Stimulated activated CD4-positive, alpha-beta T cell treated with anti-CD3 and anti-CD28 coated beads, Interleukin-2, amount 100 ng/mL, for 4 hours (primary cell): ENCODE measurements around the gene BOC.

ENCODE experiments used
- DNase-seq: peaks from one replicate; pipeline ENCODE4 v3.0.0-alpha.2; 2020; ENCODE audit warnings: low read depth

Gene BOC

GRCh38 chr3:113270068-113270467 is 58.7 kb downstream of the BOC start:
- DNase-seq = no peak

DNA sequence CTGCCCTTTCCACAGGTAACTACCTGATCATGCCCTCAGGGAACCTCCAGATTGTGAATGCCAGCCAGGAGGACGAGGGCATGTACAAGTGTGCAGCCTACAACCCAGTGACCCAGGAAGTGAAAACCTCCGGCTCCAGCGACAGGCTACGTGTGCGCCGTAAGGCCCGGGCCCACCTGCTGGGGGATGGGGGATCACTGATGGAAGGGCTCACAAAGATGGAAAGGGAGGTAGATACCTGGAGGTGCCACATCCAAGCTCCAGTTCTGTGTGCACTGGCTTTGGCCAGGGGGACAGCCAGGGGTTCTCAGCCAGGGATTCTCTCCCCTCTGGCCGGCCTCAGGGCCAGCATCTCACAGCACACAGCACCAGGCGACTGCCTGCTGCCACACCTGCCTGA is 59.4 kb downstream of the BOC start:
- DNase-seq = no peak

DNA sequence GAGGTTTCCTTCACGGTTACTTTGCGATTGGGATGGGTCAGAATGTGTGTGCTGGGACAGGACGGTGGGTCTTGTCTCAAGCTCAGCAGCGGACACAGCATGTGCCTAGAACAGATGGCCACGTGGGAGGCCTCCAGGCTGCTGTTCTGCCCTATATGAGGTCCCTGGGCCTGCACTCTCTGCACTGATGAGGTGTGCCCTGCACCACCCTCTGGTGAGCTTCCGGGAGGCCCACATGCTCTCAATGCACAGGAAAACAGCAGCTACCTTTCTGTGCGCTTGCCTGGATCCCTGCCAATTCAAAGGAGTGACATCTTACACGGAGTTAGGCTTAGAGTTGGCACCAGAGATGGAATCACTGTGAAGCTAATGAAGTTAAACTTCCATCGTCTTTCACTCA is 59.8 kb downstream of the BOC start:
- DNase-seq = no peak

DNA sequence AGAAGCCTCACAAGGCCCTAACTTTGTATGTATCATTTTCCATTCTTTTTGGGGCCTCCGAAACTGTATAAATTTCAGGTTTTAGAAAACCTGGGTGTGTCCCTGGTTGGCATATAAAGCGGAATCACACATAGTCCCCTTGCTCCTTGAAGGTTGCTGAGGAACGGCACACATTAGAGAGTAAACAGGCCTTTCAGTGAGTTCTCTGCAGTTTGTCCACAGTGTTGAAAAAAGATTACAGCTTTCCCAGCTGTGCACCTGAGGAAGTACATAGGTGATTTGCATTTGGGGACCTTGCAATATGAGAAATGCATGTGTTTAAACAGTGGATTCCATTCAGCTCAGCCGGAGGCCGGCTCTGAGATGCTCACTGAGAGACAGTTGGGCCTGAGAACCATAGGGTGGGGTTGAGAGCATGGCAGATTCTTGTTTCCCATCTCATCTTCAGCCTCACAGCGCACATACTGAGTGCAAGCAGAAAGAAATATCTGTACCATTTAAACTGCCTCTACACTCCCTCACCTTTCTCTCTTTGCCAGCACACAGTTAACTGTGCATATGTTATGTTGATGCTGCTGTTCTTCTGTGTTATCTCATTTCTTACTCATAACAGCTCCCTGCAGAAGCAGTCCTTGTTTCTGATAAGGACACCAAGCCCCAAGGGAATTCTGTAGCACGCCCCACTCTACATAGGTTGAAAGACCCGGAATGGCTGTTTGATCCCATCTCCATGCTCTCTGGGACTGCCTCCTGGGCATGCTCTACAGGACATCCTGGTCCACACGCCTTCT is 60.4 kb downstream of the BOC start:
- no peak for DNase-seq

DNA sequence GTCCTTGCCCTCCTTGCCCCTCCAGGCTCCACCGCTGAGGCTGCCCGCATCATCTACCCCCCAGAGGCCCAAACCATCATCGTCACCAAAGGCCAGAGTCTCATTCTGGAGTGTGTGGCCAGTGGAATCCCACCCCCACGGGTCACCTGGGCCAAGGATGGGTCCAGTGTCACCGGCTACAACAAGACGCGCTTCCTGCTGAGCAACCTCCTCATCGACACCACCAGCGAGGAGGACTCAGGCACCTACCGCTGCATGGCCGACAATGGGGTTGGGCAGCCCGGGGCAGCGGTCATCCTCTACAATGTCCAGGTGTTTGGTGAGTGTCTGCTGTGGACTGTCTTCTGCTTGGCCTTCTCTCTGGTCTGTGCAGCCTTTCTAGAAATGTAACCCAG is 61.0 kb downstream of the BOC start:
- DNase-seq = no peak

DNA sequence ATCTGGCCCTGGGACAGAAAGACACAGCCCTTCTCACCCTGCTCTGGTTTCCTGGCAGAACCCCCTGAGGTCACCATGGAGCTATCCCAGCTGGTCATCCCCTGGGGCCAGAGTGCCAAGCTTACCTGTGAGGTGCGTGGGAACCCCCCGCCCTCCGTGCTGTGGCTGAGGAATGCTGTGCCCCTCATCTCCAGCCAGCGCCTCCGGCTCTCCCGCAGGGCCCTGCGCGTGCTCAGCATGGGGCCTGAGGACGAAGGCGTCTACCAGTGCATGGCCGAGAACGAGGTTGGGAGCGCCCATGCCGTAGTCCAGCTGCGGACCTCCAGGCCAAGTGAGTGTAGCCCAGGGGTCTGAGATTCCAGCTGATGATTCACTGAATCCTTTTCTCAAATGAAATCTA is 61.7 kb downstream of the BOC start:
- no peak for DNase-seq

DNA sequence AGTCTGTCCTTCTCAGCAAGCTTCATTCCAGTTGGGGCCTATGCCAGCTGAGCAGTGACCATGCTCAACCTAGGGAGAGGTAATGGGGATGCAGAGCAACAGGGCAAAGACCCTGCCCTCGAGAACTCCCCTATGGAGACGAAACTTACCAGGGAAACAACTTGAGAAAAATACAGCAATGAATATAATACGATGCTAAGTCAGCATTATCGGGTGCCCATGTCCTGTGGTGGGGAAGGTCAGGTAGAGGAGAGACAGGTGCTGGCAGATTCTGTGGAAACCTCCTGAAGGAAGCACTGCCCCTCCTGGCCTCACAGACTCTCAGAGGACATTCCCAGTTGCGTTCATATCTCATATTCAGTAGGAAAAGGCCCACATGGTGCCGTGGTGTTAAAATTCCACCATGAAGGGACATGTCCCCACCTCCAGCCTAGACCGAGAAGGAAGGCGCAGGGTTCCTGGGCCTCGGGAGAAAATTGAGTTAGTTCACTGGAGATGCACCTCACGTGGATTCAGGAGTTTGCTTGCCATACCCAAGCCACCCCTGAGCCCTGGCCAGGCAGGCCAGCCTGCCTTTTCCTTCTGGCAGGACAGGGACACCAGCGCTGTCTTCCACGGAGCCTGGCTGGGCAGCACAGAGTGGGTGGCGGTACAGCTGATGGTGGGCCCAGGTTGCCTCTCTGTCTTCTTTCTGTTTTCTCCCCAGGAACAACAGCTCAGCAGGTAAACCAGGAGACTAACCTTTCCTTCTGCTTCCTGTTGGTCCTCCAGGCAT is 62.4 kb downstream of the BOC start:
- DNase-seq = no peak

GRCh38 chr3:113274425-113275257 is 63.3 kb downstream of the BOC start:
- no peak for DNase-seq

GRCh38 chr3:113275258-113275556 is 63.9 kb downstream of the BOC start:
- DNase-seq = no peak

DNA sequence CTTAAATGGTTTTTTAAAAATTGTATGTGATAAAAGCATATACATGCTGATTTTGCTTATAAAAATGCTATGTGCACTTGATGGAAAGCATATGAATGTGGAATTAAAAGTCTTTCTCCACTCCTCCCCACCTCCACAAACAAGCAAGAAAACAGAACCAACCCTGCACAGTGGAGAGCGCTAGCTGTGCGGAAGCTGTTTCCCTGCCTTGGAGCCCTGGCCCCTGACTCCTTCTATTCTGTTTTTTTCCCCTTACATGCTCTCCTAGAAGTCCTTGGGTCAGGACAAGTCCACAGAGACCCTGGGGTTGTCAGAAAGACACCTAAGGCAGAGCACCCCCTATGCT is 64.2 kb downstream of the BOC start:
- DNase-seq = no peak

GRCh38 chr3:113275929-113276750 is 64.8 kb downstream of the BOC start:
- DNase-seq = no peak

DNA sequence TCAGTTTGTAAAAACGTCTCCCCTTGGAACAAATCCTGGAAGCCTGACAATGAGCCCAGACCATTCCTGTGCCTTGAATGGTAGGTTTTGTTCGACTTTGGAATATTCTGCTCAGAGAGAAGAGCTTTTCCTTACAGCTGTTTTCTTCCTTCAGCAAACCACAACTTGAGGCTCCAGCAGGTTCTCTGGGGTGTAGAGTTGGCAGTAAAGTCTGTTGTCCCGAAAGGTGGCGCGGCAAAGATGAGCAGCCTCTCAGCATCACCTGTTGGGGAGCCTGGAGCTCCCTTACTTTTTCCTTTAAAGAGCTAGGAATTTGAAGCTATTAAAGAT is 65.4 kb downstream of the BOC start:
- DNase-seq = no peak

GRCh38 chr3:113277414-113277813 is 66.1 kb downstream of the BOC start:
- DNase-seq = no peak

- no peak for DNase-seq
Measured at GRCh38 chr3:113277941-113278598, 66.7 kb downstream of the BOC start.

DNA sequence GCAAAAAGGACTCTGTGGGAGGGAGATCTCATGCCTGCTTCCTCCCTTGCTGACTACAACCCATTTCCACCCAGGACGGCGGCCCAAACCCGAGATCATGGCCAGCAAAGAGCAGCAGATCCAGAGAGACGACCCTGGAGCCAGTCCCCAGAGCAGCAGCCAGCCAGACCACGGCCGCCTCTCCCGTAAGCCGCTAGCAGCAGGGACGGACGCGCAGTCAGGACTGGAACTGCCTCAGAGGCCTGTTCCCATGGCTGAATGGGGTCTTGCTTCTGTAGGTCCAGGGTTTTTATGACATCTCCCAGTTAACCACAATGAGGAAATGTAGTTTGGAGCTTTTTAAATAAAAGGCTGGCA is 67.2 kb downstream of the BOC start:
- DNase-seq = no peak

DNA sequence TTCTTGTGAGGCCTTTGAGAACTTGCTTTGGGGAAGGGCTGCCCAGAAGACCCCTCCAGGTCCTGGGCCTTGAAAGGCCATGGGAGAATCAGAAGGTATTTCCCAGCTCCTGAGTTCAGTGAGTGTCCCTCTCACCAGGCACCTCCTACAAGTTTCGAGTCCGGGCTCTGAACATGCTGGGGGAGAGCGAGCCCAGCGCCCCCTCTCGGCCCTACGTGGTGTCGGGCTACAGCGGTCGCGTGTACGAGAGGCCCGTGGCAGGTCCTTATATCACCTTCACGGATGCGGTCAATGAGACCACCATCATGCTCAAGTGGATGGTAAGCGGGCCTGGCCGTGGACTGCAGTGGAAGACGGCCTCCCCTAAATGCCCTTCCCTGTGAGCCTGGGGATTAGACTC is 68.3 kb downstream of the BOC start:
- DNase-seq = no peak

DNA sequence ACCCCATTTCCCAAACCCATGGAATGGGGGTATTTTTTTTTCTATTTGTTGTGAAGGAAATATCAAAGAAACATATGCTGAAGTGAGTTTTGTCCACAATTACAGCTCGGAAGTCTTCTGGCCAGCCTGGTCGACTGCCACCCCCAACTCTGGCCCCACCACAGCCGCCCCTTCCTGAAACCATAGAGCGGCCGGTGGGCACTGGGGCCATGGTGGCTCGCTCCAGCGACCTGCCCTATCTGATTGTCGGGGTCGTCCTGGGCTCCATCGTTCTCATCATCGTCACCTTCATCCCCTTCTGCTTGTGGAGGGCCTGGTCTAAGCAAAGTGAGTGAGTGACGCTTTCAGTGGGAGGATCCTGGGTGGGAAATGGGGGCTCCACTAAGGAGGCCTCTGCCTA is 71.9 kb downstream of the BOC start:
- no peak for DNase-seq

GRCh38 chr3:113284453-113285050 is 73.2 kb downstream of the BOC start:
- DNase-seq = no peak

DNA sequence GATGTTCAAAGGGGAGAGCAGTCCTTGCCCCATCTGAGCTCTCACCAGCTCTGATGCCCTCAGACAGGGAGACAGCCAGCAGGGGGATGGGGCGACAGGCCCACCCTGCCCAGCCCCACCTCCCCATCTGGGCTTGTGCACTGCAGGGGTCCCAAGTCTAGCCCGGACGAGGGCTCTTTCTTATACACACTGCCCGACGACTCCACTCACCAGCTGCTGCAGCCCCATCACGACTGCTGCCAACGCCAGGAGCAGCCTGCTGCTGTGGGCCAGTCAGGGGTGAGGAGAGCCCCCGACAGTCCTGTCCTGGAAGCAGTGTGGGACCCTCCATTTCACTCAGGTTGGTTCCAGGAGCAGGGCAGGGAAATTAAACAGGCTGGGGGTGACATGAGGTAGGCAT is 73.9 kb downstream of the BOC start:
- DNase-seq = no peak

DNA sequence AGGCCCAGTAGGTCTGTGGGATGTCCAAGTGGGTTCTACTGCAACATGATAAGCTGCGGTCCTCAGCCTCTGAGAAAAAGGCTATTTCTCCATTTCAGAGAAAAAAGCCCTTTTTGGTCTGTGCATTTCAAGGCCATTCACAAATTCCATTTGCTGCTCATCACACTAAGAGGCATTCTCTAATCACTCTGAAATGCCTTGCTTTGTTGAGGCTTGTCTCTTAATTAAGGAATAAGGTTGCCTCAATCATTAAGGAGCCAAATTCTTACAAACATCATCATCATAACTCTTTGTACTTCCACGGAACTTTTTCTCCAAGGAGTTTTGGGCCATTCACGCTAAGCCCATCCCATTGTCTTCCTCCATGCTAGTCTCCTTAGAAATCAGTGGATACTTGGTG is 74.4 kb downstream of the BOC start:
- no peak for DNase-seq

GRCh38 chr3:113286524-113286923 is 75.2 kb downstream of the BOC start:
- DNase-seq = no peak
